ENCODE results near the gene INF2.
A peak's percentile ranks its signal among the peaks of the same experiment; 100 is the strongest.

Gene INF2

GRCh38 chr14:104678901-104679705 lies 10.3 kb upstream of the INF2 start:
- no peak overlapping the region for H3K4me3 ChIP-seq (ENCODE audit: low read length)
- H3K4me2 ChIP-seq (ENCODE audit: low read length) = no peak overlapping the region
- H2BK15ac ChIP-seq (replicated peaks; ENCODE audit: low read depth) = no peak overlapping the region
- no peak overlapping the region for H4K5ac ChIP-seq (ENCODE audit: low read length)
- H3K27me3 ChIP-seq (ENCODE audit: insufficient read depth, low read length, poor library complexity) = no peaks in the 10 kb centered on the region
- H2AK5ac ChIP-seq (ENCODE audit: low read length) = peak overlapping the region; percentile 77
- H3K4me1 ChIP-seq (ENCODE audit: control insufficient read depth, low read depth, low read length) = peaks cover 26% of the 10 kb centered on the region
- H4K8ac ChIP-seq (ENCODE audit: low read depth, low read length) = no peak overlapping the region
- peak overlapping the region; percentile 64 for H3K9ac ChIP-seq (ENCODE audit: low read length)
- H3K56ac ChIP-seq (ENCODE audit: low read length) = peak overlapping the region; percentile 96
- H3K27ac ChIP-seq (ENCODE audit: low read depth, low read length) = peak overlapping the region; percentile 90
- H3K79me2 ChIP-seq (ENCODE audit: control insufficient read depth, insufficient read depth, low read length) = no peaks in the 10 kb centered on the region
- H3K79me1 ChIP-seq (ENCODE audit: low read length) = no peaks in the 10 kb centered on the region
- H3K36me3 ChIP-seq (ENCODE audit: control insufficient read depth, insufficient read depth, low read length) = no peaks in the 10 kb centered on the region
- WGBS (ENCODE audit: extremely low coverage, insufficient coverage, low lambda C conversion rate) = no CpG with 5 or more reads among the region's 18 CpGs
- H2BK120ac ChIP-seq (ENCODE audit: low read depth, low read length) = peak overlapping the region; percentile 84
- H2BK5ac ChIP-seq (ENCODE audit: low read length) = no peak overlapping the region
- H3K23ac ChIP-seq (ENCODE audit: low read length) = no peak overlapping the region
- H3K4ac ChIP-seq (ENCODE audit: low read depth, low read length) = peak overlapping the region; percentile 89
- peak overlapping the region; percentile 81 for H3K18ac ChIP-seq (ENCODE audit: low read length)
- DNase-seq = no peak

- Histone ChIP-seq H3K4me3 (ENCODE audit: low read length) (no peak overlapping the region), H2BK5ac (ENCODE audit: low read length) (peak overlapping the region; percentile 96), H3K4ac (ENCODE audit: low read depth, low read length) (peak overlapping the region; percentile 94), H4K8ac (ENCODE audit: low read depth, low read length) (no peak overlapping the region), H4K5ac (ENCODE audit: low read length) (no peak overlapping the region), H3K36me3 (ENCODE audit: control insufficient read depth, insufficient read depth, low read length) (no peaks in the 10 kb centered on the region), H2AK5ac (ENCODE audit: low read length) (peak overlapping the region; percentile 96), H3K56ac (ENCODE audit: low read length) (peak overlapping the region; percentile 96), H3K27me3 (ENCODE audit: insufficient read depth, low read length, poor library complexity) (no peaks in the 10 kb centered on the region), H3K23ac (ENCODE audit: low read length) (no peak overlapping the region), H3K4me2 (ENCODE audit: low read length) (no peak overlapping the region), H3K18ac (ENCODE audit: low read length) (peak overlapping the region; percentile 82), H2BK120ac (ENCODE audit: low read depth, low read length) (peak overlapping the region; percentile 39), H3K4me1 (ENCODE audit: control insufficient read depth, low read depth, low read length) (peaks cover 23% of the 10 kb centered on the region), H2BK15ac (replicated peaks; ENCODE audit: low read depth) (no peak overlapping the region), H3K79me1 (ENCODE audit: low read length) (no peaks in the 10 kb centered on the region), H3K79me2 (ENCODE audit: control insufficient read depth, insufficient read depth, low read length) (no peaks in the 10 kb centered on the region), H3K9ac (ENCODE audit: low read length) (peak overlapping the region; percentile 77), H3K27ac (ENCODE audit: low read depth, low read length) (peak overlapping the region; percentile 85)
- DNase-seq = peak; percentile 68
- no CpG with 5 or more reads among the region's 21 CpGs for WGBS (ENCODE audit: extremely low coverage, insufficient coverage, low lambda C conversion rate)
Measured at GRCh38 chr14:104680056-104680805, 9.2 kb upstream of the INF2 start.

- peak; percentile 59 for DNase-seq
- H3K23ac ChIP-seq (ENCODE audit: low read length) = no peak overlapping the region
- H2AK5ac ChIP-seq (ENCODE audit: low read length) = peak overlapping the region; percentile 72
- no CpG with 5 or more reads among the region's 26 CpGs for WGBS (ENCODE audit: extremely low coverage, insufficient coverage, low lambda C conversion rate)
- no peak overlapping the region for H3K4me3 ChIP-seq (ENCODE audit: low read length)
- peak overlapping the region; percentile 94 for H3K4ac ChIP-seq (ENCODE audit: low read depth, low read length)
- peak overlapping the region; percentile 39 for H2BK120ac ChIP-seq (ENCODE audit: low read depth, low read length)
- H2BK15ac ChIP-seq (replicated peaks; ENCODE audit: low read depth) = no peak overlapping the region
- no peaks in the 10 kb centered on the region for H3K36me3 ChIP-seq (ENCODE audit: control insufficient read depth, insufficient read depth, low read length)
- H3K18ac ChIP-seq (ENCODE audit: low read length) = peak overlapping the region; percentile 82
- H3K9ac ChIP-seq (ENCODE audit: low read length) = peak overlapping the region; percentile 77
- peak overlapping the region; percentile 32 for H3K4me2 ChIP-seq (ENCODE audit: low read length)
- peak overlapping the region; percentile 96 for H3K56ac ChIP-seq (ENCODE audit: low read length)
- no peaks in the 10 kb centered on the region for H3K27me3 ChIP-seq (ENCODE audit: insufficient read depth, low read length, poor library complexity)
- no peaks in the 10 kb centered on the region for H3K79me2 ChIP-seq (ENCODE audit: control insufficient read depth, insufficient read depth, low read length)
- H4K8ac ChIP-seq (ENCODE audit: low read depth, low read length) = peak overlapping the region; percentile 69
- H2BK5ac ChIP-seq (ENCODE audit: low read length) = peak overlapping the region; percentile 96
- H3K79me1 ChIP-seq (ENCODE audit: low read length) = no peaks in the 10 kb centered on the region
- peak overlapping the region; percentile 85 for H3K27ac ChIP-seq (ENCODE audit: low read depth, low read length)
- peaks cover 23% of the 10 kb centered on the region for H3K4me1 ChIP-seq (ENCODE audit: control insufficient read depth, low read depth, low read length)
- peak overlapping the region; percentile 68 for H4K5ac ChIP-seq (ENCODE audit: low read length)
Measured at GRCh38 chr14:104680806-104681688, 8.4 kb upstream of the INF2 start.

GRCh38 chr14:104681689-104682074 lies 7.7 kb upstream of the INF2 start:
- no peaks in the 10 kb centered on the region for H3K36me3 ChIP-seq (ENCODE audit: control insufficient read depth, insufficient read depth, low read length)
- peak overlapping the region; percentile 96 for H2BK5ac ChIP-seq (ENCODE audit: low read length)
- H3K4me2 ChIP-seq (ENCODE audit: low read length) = peak overlapping the region; percentile 64
- no peak overlapping the region for H2BK15ac ChIP-seq (replicated peaks; ENCODE audit: low read depth)
- no peaks in the 10 kb centered on the region for H3K27me3 ChIP-seq (ENCODE audit: insufficient read depth, low read length, poor library complexity)
- no CpG with 5 or more reads among the region's 11 CpGs for WGBS (ENCODE audit: extremely low coverage, insufficient coverage, low lambda C conversion rate)
- H3K27ac ChIP-seq (ENCODE audit: low read depth, low read length) = peak overlapping the region; percentile 90
- H3K23ac ChIP-seq (ENCODE audit: low read length) = no peak overlapping the region
- H3K79me1 ChIP-seq (ENCODE audit: low read length) = no peaks in the 10 kb centered on the region
- no peak overlapping the region for H3K4me3 ChIP-seq (ENCODE audit: low read length)
- H3K9ac ChIP-seq (ENCODE audit: low read length) = peak overlapping the region; percentile 77
- H2AK5ac ChIP-seq (ENCODE audit: low read length) = peak overlapping the region; percentile 72
- peak overlapping the region; percentile 82 for H3K18ac ChIP-seq (ENCODE audit: low read length)
- peak; percentile 98 for DNase-seq
- peak overlapping the region; percentile 96 for H3K56ac ChIP-seq (ENCODE audit: low read length)
- no peaks in the 10 kb centered on the region for H3K79me2 ChIP-seq (ENCODE audit: control insufficient read depth, insufficient read depth, low read length)
- peak overlapping the region; percentile 94 for H3K4ac ChIP-seq (ENCODE audit: low read depth, low read length)
- no peak overlapping the region for H4K8ac ChIP-seq (ENCODE audit: low read depth, low read length)
- H2BK120ac ChIP-seq (ENCODE audit: low read depth, low read length) = no peak overlapping the region
- H4K5ac ChIP-seq (ENCODE audit: low read length) = peak overlapping the region; percentile 68
- peaks cover 23% of the 10 kb centered on the region for H3K4me1 ChIP-seq (ENCODE audit: control insufficient read depth, low read depth, low read length)

GRCh38 chr14:104682107-104682593 lies 7.3 kb upstream of the INF2 start:
- DNase-seq = peak; percentile 100
- no peak overlapping the region for H3K4me3 ChIP-seq (ENCODE audit: low read length)
- H3K27ac ChIP-seq (ENCODE audit: low read depth, low read length) = peak overlapping the region; percentile 90

More at GRCh38 chr14:104682107-104682593, 7.3 kb upstream of the INF2 start:
- Histone ChIP-seq H3K23ac (ENCODE audit: low read length) (no peak overlapping the region), H3K18ac (ENCODE audit: low read length) (peak overlapping the region; percentile 82), H3K4me1 (ENCODE audit: control insufficient read depth, low read depth, low read length) (peaks cover 23% of the 10 kb centered on the region), H3K9ac (ENCODE audit: low read length) (peak overlapping the region; percentile 74), H3K27me3 (ENCODE audit: insufficient read depth, low read length, poor library complexity) (no peaks in the 10 kb centered on the region), H4K8ac (ENCODE audit: low read depth, low read length) (no peak overlapping the region), H3K79me1 (ENCODE audit: low read length) (no peaks in the 10 kb centered on the region), H2AK5ac (ENCODE audit: low read length) (no peak overlapping the region), H3K79me2 (ENCODE audit: control insufficient read depth, insufficient read depth, low read length) (no peaks in the 10 kb centered on the region), H3K4me2 (ENCODE audit: low read length) (peak overlapping the region; percentile 64), H4K5ac (ENCODE audit: low read length) (no peak overlapping the region), H3K4ac (ENCODE audit: low read depth, low read length) (peak overlapping the region; percentile 92), H2BK5ac (ENCODE audit: low read length) (peak overlapping the region; percentile 96), H2BK120ac (ENCODE audit: low read depth, low read length) (peak overlapping the region; percentile 65), H3K36me3 (ENCODE audit: control insufficient read depth, insufficient read depth, low read length) (no peaks in the 10 kb centered on the region), H3K56ac (ENCODE audit: low read length) (peak overlapping the region; percentile 96), H2BK15ac (replicated peaks; ENCODE audit: low read depth) (no peak overlapping the region)
- WGBS (ENCODE audit: extremely low coverage, insufficient coverage, low lambda C conversion rate) = no CpG with 5 or more reads among the region's 12 CpGs

Data from mesendoderm (in vitro differentiated cells).